NCI-H526 treated with DMSO at 0.1 percent for 48 hours (cell line): ENCODE results near the gene S1PR2.

Experiments
- DNase-seq: peaks from one replicate; lab custom pipeline; 2025; lab: John Stamatoyannopoulos, UW

The S1PR2 gene, protein sequence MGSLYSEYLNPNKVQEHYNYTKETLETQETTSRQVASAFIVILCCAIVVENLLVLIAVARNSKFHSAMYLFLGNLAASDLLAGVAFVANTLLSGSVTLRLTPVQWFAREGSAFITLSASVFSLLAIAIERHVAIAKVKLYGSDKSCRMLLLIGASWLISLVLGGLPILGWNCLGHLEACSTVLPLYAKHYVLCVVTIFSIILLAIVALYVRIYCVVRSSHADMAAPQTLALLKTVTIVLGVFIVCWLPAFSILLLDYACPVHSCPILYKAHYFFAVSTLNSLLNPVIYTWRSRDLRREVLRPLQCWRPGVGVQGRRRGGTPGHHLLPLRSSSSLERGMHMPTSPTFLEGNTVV

GRCh38 chr19:10230861-10231611 lies at the start of gene S1PR2:
TSS of gene S1PR2 (minus strand) at chr19:10231331. CDS start at chr19:10224905, 6,426 bp downstream.
- DNase-seq: peak; percentile 7

- no peak for DNase-seq
Observed at GRCh38 chr19:10279737-10280442, 48.8 kb upstream of the S1PR2 start.

- no peak for DNase-seq
Observed at GRCh38 chr19:10278935-10279334, 47.8 kb upstream of the S1PR2 start.

GRCh38 chr19:10277795-10278589 lies 46.9 kb upstream of the S1PR2 start:
- DNase-seq: no peak

DNA sequence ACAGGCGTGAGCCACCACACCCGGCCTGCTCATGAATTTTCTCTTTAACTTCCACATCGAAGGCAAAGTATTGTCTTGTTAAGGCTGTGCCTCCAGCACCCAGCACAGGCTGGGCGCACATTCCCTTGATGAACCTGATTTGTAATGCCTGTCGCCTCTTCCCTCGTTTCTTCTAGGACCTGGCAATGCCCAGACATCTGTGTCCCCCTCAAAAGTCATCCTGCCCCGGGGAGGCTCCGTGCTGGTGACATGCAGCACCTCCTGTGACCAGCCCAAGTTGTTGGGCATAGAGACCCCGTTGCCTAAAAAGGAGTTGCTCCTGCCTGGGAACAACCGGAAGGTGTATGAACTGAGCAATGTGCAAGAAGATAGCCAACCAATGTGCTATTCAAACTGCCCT lies 43.5 kb upstream of the S1PR2 start:
- DNase-seq: no peak

GRCh38 chr19:10271543-10272086 lies 40.5 kb upstream of the S1PR2 start:
- no peak for DNase-seq

GRCh38 chr19:10270616-10271394 lies 39.7 kb upstream of the S1PR2 start, which contains the start of gene ICAM1:
TSS of gene ICAM1 (plus strand) at chr19:10271120. CDS start at chr19:10271160, 40 bp downstream.
- DNase-seq: no peak

DNA sequence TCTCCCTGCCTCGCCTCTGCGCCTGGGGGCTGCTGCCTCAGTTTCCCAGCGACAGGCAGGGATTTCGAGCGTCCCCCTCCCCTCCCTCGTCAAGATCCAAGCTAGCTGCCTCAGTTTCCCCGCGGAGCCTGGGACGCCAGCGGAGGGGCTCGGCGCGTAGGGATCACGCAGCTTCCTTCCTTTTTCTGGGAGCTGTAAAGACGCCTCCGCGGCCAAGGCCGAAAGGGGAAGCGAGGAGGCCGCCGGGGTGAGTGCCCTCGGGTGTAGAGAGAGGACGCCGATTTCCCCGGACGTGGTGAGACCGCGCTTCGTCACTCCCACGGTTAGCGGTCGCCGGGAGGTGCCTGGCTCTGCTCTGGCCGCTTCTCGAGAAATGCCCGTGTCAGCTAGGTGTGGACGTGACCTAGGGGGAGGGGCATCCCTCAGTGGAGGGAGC lies 39.1 kb upstream of the S1PR2 start:
- DNase-seq: no peak

GRCh38 chr19:10269333-10270179 lies 38.4 kb upstream of the S1PR2 start:
- DNase-seq: peak; percentile 2

GRCh38 chr19:10268071-10268470 lies 36.9 kb upstream of the S1PR2 start:
- no peak for DNase-seq

- no peak for DNase-seq
Observed at GRCh38 chr19:10266706-10267105, 35.6 kb upstream of the S1PR2 start.

DNA sequence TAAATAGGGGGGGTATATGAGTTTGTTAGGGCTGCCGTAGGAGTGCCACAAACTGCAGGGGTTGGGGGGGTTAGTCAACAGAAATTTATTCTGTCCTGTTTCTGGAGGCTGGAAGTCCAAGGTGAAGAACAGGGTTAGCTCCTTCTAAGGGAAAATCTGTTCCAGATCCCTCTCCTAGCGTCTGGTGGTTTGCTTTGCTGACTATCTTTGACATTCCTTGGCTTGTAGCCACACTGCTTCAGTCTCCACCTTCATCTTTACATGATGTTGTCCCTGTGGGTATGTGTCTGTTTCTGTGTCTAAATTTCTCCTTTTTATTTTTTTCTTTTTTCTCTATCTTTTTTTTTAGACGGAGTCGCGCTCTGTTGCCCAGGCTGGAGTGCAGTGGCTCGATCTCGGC lies 31.6 kb upstream of the S1PR2 start:
- DNase-seq: no peak

DNA sequence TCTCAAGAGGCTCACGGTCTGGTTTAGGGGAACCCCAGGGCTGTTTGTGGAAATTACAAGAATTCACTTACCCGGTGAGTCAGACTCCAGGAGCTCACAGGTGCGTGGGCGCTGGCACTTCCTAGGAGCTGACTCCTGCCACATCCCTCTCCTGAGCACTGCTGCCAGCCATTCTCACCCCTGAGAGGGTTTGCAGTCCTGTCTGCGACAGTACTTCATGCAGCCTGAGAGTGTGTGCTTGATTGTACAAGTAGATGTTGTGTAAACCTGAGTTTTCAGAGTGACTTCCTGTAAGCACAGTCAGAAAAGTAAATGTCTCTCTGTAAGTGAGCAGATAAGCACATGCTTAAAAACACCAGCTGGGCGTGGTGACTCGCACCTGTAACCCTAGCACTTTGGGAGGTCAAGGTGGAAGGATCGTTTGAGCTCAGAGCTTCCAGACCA lies 29.0 kb upstream of the S1PR2 start:
- DNase-seq: no peak

GRCh38 chr19:10259162-10259905 lies 28.2 kb upstream of the S1PR2 start:
- DNase-seq: no peak

GRCh38 chr19:10258080-10258710 lies 27.1 kb upstream of the S1PR2 start:
- DNase-seq: no peak

- DNase-seq: no peak
Observed at GRCh38 chr19:10256970-10257615, 26.0 kb upstream of the S1PR2 start.

GRCh38 chr19:10256551-10256950 lies 25.4 kb upstream of the S1PR2 start:
- DNase-seq: no peak

DNA sequence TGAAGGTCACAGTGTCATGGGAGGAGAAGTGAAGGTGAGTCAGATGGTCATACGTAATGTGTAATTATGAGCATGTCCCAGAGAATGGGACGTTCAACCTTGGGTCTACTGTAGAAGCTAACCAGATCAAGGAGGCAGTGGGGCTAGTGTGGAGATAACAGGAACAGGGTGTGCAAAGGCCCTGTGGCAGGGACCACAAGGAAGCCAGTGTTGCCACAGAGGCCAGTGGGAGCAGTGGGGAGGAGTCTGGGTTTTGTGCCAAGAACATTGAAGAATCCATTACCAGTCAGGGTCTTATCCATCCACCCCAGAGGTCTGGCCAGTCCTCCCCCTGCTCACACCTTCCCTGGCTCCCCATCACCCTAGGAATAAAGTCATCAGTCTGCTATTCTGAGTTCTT lies 24.2 kb upstream of the S1PR2 start:
- no peak for DNase-seq
